ENCODE measurements around the gene SLC6A5. TPM values are rescaled to one million over a fixed set of nuclear protein-coding genes. Genes with fewer than 3 reads are reported as not detected.

The SLC6A5 gene
- total and polyA plus RNA-seq, 2 experiments from 2014 or later: not detected

- Histone ChIP-seq H3K4me1 (ENCODE audit: low read depth) (no peaks in the 10 kb centered on the region), H3K9me3 (ENCODE audit: low read depth) (no peaks in the 10 kb centered on the region), H3K27ac (no peak overlapping the region), H3K27me3 (peaks cover 100% of the 10 kb centered on the region), H3K36me3 (no peaks in the 10 kb centered on the region), H3K4me3 (no peak overlapping the region)
- TF ChIP-seq CTCF (IDR thresholded peaks at IDR 0.05; ENCODE audit: low read depth, low read length): no peak
- DNase-seq (ENCODE audit: low read depth in 1 of 2, low spot score in 1 of 2): no peak
Measured at GRCh38 chr11:20598492-20598891, 916 bp upstream of the SLC6A5 start.

- TF ChIP-seq CTCF (IDR thresholded peaks at IDR 0.05; ENCODE audit: low read depth, low read length): no peak
- DNase-seq (ENCODE audit: low read depth in 1 of 2, low spot score in 1 of 2): no peak
- Histone ChIP-seq H3K9me3 (ENCODE audit: low read depth) (no peaks in the 10 kb centered on the region), H3K4me1 (ENCODE audit: low read depth) (no peaks in the 10 kb centered on the region), H3K27ac (no peak overlapping the region), H3K27me3 (peaks cover 100% of the 10 kb centered on the region), H3K4me3 (no peak overlapping the region), H3K36me3 (no peaks in the 10 kb centered on the region)
Measured at GRCh38 chr11:20600020-20600346, 575 bp downstream of the SLC6A5 start.

GRCh38 chr11:20600551-20600950 is 1.1 kb downstream of the SLC6A5 start:
- Histone ChIP-seq H3K27me3 (peaks cover 100% of the 10 kb centered on the region), H3K4me1 (ENCODE audit: low read depth) (no peaks in the 10 kb centered on the region), H3K27ac (no peak overlapping the region), H3K4me3 (no peak overlapping the region), H3K36me3 (no peaks in the 10 kb centered on the region), H3K9me3 (ENCODE audit: low read depth) (no peaks in the 10 kb centered on the region)
- no peak for TF ChIP-seq CTCF (IDR thresholded peaks at IDR 0.05; ENCODE audit: low read depth, low read length)
- no peak for DNase-seq (ENCODE audit: low read depth in 1 of 2, low spot score in 1 of 2)

GRCh38 chr11:20601221-20601914 is 2.0 kb downstream of the SLC6A5 start:
- H3K9me3 ChIP-seq (ENCODE audit: low read depth): no peaks in the 10 kb centered on the region
- no peak overlapping the region for H3K27ac ChIP-seq
- H3K27me3 ChIP-seq: peaks cover 100% of the 10 kb centered on the region
- no peak for DNase-seq (ENCODE audit: low read depth in 1 of 2, low spot score in 1 of 2)
- no peak for TF ChIP-seq CTCF (IDR thresholded peaks at IDR 0.05; ENCODE audit: low read depth, low read length)
- H3K4me1 ChIP-seq (ENCODE audit: low read depth): no peaks in the 10 kb centered on the region
- H3K4me3 ChIP-seq: no peak overlapping the region
- no peaks in the 10 kb centered on the region for H3K36me3 ChIP-seq

- DNase-seq (ENCODE audit: low read depth in 1 of 2, low spot score in 1 of 2): no peak
- TF ChIP-seq CTCF (IDR thresholded peaks at IDR 0.05; ENCODE audit: low read depth, low read length): no peak
- Histone ChIP-seq H3K4me3 (no peak overlapping the region), H3K9me3 (ENCODE audit: low read depth) (no peaks in the 10 kb centered on the region), H3K27ac (no peak overlapping the region), H3K4me1 (ENCODE audit: low read depth) (no peaks in the 10 kb centered on the region), H3K27me3 (peaks cover 96% of the 10 kb centered on the region), H3K36me3 (no peaks in the 10 kb centered on the region)
Measured at GRCh38 chr11:20604295-20604803, 4.9 kb downstream of the SLC6A5 start.
